GOT3 (cell line): ENCODE measurements around the gene SYNPR.

Experiments
- DNase-seq: peaks from one replicate; lab custom pipeline; 2025; ENCODE audit warnings: mixed read lengths; lab: John Stamatoyannopoulos, UW

SYNPR gene

DNA sequence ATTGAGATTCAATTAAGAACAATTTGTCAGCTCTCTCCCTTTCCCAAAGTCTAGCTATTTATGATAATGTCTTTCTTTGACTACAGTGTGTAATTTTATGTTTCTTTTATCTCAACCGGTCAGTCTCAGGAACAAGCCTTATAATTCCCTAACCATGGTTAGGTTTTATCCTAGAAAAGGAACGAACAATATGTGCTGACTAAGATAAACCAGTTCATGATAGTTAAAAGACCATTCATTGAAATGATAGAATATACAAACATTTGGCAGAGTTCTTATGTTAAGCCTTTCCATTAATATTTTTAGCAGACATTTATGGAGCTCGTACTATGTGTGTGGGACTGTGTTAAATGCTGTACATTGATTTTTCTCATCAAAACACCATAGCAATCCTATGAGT, 106.3 kb downstream of the SYNPR start:
- DNase-seq = no peak

DNA sequence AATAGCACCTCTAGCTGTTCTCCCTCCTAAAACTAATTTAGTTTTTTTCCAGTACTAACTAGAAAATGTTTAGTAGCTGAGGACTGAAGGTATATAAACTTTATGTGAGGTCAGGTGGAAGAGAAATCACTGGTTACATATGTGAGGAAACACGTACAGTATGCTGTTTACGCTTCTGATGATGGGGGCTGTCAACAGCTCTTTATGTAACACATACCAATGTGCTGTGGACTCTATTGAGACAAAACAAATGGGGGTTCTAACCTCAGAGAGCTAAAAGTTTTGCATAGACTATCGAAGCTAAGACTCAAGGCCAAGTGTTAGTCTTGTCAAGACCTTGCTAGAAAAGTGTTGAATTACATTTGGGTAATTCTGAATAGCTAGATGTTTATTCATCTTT, 107.5 kb downstream of the SYNPR start:
- DNase-seq = no peak

DNA sequence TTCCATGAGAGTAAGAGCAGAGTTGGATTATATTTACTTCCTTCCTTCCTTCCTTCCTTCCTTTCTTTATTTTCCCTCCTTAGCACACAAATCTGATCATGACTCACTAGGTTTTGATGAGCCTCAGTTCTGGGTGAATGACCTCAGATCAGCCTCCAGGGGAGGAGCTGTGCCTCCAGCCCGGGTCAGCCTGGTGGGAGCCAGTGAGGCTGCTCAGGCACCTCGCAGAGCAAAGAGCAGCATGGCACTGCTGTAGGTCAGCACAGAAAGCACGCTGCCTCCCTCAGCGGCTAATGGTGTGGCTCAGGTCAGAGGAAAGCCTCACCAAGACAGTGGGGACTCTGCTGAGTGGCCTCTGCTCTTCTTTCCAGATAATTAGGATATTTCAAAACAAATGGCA, 108.5 kb downstream of the SYNPR start:
- DNase-seq = no peak

DNA sequence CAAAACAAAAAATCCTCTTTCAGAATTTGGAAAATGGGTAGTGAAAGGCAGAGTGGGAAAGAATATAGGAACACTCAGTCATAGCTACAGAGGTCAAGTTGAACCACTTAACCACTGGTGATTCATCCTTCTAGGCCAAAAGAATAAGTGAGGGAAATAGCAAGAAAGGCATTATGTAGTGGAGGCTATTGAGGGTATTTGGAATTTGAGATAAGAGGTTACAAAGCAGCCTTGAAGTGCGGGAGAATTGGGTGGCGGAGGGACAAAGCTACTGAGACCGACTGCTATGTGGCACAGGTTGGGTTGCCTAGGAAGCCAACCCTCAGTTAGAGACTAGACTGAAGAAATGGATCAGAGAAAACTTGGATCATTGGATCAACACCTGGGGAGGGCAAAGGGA, 109.5 kb downstream of the SYNPR start:
- DNase-seq = no peak

DNA sequence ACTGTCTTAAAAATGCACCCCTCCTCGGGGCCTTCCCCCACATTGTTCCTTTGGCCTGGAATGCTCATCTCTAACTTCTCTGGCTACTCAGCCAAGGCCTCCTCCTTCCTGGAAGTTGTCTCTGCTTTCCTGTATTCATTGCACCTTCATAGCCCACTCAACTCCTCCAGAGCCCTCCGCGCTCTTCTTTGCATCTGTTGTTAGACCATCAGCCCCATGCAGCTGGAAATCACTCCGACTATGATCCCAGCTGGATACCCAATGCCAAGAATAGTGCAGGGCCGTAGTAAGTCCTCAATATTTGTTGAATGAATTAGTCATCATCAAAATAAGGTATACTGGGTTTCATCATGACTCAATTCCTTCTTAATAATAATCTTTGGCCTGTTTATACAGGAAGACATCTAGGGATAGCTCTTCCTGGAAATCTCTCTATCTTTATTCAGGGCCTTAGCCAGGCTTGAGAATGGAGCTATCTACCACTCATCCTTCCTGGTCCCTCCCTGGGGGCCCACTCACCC, 112.7 kb downstream of the SYNPR start:
- no peak for DNase-seq

DNA sequence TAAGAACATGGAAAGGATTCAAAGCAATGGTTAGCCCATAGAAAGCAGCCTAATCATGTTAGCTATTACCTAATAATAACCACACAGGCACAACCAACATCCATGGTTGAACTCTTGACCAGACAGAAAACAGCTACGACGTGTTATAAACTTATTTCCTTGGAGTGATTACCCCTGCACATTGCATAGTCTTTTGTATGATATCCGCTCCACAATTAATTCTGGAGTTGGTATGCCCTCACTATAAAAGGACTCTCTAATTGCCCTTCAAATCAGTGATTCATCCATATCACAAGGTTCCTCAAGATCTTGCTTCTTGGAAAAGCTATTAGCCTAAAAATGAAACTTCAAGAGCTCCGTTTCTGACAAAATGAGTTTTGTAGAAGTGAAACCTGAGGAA, 117.9 kb downstream of the SYNPR start:
- no peak for DNase-seq

DNA sequence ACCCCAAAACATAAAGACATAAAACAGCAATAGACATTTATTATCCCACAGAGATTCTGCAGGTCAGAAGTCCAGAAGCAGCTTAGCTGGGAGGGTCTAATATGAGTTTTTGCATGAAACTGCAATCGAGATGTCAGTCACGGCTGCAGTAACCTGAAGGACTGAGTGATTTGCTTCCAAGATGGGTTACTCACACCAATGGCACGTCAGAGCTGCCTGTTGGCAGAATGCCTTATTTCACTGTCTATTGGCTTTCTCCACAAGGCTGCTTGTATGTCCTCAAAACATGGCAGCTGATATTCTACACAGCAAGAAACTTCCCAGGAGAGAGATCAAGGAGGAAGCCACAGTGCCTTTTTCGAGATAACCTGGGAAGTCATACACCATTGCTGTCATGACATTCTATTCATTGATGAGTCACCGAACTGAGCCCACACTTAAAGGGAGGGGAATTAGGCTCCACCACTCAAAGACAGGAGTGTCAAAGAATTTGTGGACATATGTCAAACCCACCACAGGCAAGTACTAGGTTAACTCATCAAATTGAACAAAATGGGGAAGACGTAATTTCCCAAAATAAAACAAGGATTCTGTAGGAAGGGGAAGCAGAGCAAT, 122.2 kb downstream of the SYNPR start:
- DNase-seq = no peak

DNA sequence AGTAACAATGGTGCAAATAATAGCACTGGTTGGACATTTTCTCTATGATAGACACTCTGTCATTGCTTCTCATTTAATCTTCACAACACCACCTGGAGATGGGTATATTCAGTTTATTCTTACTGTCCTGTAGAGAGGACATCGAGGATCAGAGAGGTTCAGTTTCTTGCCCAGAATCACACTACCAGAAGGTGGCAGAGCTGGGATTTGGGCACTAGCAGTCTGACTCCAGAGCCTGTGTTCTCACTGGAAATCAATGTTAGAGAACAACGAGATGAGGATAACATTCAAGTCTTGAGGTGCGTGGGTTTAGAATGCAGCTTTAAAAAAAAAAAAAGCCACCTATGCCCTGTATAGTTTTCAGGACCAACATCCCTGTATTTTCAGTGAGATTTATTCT, 127.8 kb downstream of the SYNPR start:
- DNase-seq = no peak

DNA sequence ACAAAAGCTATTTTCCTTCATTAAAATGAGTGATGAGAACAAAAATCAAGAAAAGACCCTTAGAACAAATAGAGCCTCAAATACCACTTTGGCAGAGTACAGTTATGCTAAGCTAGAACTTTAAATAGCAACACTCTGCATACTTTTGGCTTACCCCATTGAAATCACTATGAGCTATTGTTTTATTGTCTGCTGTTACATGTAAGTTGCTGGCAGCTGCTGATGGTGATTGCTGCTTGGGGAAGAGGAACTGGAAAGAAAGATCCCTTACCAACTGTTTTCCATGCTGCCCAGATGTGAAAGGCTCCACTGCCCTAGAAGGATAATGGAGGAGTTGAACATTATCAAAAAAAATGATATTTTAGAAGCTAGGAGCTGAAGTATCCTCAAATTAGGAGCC, 135.4 kb downstream of the SYNPR start:
- DNase-seq = no peak

DNA sequence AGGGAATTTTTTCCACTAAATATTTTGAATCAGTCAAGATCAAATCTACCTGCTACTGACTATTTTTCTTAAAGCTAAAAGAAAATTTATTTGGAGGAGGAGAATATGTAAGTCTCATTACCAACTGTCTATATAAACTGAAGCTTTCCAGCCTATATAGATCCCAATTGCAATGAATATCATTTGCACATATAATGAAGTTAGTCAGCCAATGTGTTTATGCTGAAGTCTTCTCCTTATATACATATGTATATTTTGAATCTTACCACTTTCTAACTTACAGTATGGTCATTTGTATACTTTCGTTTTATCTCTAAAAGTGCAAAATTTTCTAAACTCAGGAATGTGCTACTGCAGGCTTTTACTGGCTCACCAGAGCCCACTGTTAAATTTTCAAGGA, 136.5 kb downstream of the SYNPR start:
- DNase-seq = no peak

DNA sequence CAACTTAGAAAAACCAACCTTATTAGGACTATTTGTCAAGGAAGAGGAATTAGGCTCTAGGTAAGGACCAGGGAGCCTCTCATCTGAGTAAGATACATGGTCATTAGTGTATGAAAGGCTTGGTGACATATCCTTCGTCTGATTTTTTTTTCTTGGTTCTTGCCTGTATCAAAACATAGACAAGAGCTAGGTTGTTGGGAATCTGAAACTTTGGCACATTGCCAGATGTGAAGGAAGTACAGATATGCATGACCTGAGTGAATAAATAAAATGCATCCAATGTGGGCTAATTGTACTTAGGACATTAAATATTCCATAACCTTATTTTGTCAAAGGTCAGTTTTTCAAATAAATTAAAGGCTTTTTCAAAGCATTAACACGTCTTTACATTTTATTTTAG, 151.8 kb downstream of the SYNPR start:
- DNase-seq = no peak

DNA sequence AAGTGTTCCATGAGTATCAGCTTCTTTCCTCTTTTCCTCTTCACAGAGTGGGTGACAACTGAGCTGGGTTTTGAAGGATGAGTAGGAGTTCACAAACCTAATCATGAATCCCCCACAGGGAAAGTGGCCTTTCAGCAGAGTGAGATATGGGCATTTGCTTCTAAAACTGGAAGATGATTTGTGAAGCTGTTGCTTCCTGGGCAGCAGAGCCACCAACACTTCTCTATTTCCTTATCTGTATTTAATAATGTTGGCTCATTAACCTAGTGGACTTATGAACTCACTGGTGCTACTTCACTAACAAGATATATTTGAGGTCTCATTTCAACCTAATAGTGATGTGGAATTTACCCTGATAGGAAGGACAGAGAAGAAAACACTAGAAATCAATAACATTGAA, 152.8 kb downstream of the SYNPR start:
- no peak for DNase-seq

DNA sequence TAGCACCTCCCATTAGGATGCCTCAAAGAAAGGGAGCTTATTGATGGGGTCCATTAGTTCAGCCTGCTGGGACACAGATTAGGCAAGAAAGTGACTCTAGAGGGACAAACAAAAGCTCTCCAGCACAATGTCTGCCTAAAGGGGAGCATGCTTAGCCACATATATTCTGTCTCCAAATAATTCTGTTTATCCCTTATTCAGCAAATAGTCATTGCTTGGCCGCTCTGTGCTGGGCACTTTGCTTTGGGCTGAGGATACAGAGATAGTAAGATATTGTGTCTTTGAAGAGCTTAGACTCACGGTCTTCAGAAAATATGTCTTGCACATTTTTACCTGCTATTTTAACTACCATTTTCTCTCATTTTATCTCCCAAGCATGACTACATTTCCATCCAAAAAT, 159.8 kb downstream of the SYNPR start:
- no peak for DNase-seq

DNA sequence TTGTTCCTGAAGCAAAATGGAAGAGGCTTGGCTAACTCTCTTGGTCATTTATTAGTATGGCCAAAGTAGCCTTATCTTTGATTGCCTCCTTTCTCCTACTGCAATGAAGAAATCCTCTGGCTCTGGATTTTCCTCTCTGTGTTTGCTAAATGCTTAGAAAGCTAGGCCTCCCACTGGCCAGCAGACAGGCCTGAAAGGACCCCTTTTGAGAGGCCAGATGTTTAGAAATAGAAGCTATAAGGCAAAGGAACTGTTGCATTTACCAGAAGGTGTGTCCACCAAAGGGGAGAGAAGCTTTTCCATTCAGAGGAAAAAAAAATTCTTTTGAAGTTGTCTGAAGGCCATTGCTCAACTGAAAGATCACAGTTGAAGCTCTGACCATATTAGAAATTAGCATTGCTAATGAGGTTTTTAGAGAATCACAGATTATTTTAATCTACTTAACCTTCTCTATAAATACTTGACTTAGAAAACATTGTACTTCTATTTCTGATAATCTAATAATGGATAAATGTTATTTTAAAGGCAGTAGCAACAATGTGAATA, 160.8 kb downstream of the SYNPR start:
- no peak for DNase-seq

DNA sequence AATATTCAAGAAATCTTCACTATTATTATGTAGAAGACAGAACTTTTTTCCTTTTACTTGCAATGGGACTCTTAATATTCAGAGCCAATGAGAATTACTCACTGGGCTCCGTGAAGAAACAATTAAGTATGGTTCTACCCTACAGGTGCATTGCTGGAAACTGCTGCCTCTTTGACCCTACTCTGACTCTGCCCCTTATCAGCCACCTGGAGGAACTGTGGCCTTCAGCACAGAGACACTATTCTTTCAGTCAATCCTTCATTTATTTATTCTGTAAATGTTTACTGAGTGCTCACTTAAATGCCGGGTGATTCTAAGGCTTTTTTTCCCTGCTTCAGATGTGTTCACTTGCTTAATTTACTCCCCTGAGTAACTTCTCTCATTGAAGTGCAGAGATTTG, 163.2 kb downstream of the SYNPR start:
- no peak for DNase-seq

DNA sequence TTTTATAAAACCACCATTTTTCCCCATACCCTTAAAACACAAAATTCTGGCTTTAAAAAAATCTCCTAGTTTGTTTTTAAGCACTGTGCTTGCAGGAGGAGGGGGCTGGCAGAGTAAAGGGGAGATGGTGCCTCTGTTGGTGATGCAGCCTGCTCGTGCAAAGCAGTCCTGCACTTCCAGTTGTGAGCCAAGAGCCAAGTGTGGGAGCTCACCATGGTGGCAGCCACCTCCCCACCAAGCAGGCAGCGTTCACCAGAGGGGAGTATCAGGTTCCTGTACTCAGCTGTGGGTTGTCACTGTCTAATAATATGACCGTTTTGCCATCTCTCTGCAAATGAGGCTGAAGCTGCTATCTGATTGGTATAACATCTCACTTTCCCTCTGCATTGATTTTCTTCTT, 164.8 kb downstream of the SYNPR start:
- DNase-seq = no peak

DNA sequence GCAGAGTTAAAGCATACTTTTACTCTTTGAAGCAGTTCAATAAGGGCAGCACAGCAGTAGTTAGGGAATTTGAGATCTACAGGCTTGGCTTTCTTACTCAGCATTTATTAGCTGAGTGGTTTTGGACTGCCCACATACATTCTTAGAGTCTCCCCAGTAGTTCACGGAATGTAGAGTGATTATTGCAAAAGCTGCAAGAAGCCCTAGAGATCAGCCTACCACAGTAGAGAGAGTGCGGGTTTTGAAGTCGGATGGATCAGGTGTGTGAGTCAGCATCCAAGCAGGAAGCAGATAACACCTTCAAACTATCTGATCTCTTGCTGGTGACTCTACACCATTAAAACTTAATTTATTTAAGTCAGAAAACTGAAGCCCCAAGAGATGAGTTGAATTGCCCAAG, 171.9 kb downstream of the SYNPR start:
- DNase-seq = no peak

DNA sequence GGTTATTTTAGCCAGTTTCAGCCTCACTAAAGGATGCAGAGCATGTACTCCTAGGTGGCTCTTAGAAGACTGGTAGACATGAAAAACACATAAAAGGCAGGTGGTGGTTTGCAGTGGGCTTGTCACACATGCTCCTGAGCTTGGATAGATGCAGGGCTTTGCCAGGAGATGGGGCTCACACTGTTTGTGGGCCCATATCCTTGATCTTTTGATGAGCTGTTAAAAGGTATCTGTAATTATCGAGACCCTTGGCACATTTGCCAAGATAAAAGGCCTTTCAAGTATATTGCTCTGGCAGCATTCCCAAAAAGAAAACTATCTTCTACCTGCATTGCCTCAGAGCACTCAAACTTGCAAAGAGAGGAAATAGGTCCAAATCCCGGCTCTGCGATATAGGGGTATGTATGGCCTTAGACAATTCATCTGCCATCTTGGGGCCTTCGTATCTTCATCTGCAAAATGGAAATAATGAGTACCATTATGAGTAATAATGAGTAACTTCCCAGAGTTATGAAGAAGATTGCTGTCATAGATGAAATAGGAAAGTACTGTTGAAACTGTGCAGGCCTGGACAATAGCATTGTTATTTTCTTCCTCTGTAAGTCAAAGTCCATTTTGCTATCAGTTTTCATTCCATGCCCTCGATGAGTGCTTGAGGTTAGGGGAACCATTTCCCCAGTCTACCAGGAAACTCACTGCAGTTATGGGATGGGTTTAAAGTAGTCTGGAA, 172.7 kb downstream of the SYNPR start:
- no peak for DNase-seq

DNA sequence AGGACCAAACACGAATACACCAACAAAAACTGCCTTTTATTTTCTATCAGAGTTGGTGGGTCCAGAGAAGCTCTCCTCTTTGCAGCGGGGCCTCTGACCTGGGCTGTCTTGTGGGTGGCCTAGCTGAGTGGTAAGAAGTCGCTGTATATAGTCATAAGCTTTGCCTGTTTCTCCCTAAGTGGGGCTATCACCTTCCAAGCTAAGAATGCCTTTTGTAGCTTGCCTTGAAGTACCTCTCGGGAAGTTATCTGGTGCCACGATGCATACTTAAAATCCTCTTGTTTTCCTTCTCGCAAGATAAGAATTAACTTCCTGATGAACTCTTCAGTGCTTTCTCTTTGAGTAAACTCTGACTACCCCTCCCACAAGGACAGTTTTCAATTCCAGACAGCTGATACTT, 178.8 kb downstream of the SYNPR start:
- DNase-seq = no peak

DNA sequence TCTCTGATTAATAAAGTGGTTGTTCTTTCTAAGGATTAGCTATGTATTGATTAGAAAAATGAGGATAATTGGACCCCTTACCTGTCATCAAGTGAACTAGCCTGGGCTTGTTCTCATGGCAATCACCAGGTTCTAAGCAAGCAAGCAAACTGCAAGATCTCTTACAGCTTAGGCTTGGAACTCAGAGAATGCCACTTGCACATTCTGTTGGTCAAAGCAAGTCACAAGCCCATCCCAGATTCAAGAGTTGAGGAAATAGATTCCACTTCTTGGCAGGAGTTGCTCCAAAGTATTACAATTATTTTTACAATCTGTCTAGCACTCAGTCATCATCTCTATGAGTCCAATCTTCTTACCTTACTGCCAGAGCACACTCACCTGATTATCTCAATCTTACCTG, 180.3 kb downstream of the SYNPR start:
- no peak for DNase-seq

DNA sequence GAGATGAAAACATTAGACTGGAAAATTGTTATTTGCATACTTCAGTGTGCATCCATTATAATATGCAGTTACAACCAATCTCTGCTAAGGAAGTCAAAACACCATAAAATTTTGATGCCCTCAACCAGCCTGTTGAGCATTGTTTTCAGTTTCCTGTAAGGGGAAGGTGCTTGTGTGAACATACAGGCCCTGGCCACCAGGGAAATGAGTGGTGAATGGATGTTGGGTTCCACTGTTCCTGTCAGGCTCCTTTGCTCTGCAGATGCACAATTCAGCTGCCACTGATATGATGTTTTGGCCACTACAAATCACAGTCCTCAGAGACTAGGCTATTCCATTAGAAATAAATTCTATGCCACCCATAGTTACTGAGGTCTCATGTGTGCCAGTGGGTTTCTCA, 184.6 kb downstream of the SYNPR start:
- DNase-seq = no peak

DNA sequence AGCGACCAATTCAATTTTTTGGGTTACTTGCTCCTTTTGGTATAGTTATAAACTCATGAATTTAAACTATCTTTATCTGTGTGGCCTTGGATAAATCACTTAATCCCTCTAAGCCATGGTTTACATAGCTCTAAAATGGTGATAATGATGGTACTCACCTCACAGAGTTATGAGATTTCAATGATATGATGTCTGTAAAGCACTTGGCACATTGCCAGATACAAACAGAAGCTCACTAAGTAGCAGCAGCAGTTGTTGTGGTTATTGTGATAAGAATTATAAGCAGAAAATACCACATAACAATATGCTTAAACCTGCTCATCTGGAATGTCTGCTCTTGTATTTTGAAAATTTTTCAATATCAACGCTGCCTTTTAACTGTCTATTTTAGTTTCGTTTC, 189.3 kb downstream of the SYNPR start:
- no peak for DNase-seq

DNA sequence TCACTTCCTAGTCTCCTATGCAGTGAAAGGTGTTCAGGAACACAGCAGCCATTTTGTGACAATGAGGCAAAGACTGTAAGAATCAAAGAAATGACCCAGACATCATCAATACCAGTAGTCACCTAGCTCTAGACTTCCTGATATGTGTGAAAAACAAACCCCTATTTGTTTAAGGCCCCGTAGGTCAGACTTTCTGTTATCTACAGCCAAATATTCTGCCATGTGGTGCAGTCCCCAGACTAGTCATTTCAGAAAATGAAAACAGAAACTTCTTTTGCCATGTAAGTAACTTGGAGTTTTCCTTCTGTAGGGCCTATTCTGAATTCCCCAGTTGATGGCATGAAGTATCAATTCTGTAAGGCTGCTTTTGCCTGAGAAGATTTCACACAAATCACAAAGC, 192.6 kb downstream of the SYNPR start:
- no peak for DNase-seq

DNA sequence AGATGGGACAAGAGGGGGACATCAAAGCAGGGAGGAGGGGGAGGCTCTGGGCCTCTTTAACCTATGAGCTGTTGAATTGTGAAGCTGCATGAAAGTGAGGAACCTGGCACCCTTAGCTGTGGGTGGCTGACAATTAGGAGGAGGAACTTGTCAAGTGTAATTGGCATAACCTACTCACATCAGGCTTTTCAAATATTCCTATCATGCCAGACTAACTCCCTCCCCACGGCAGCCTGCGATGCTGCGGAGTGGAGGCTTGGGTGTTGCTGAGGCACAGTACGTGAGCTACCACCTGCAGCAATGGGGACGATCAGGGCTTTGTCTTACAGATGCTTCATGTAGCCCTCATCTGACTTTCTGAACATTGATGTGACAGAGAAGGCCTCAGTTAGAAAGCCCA, 193.7 kb downstream of the SYNPR start:
- no peak for DNase-seq
